Umbilical cord (tissue), 2 donors: ENCODE data around the gene LRCH4. TPM values are rescaled to one million over a fixed set of nuclear protein-coding genes. Genes with fewer than 3 reads are reported as not detected.
"Not testable (repeated sequence)": the region's sequence is repeated elsewhere in the genome, so short reads cannot be mapped to it uniquely, and the experiment has no call there.

Experiments
- DNase-seq: peaks from one replicate; pipeline ENCODE4 v3.0.0-alpha.2; 2015; ENCODE audit warnings: low spot score
- total RNA-seq: library from RNA; depleted of rRNA; stranded (reverse); fragments of >200 nt; gene quantifications from one replicate; pipeline ENCODE4 v1.2.3, GENCODE V29; 2014; ENCODE audit warnings: low replicate concordance; ENCODE audit not compliant: insufficient read depth

The LRCH4 gene
- total RNA-seq, 1 donor from 2014 or later, result 30.6 TPM

DNA sequence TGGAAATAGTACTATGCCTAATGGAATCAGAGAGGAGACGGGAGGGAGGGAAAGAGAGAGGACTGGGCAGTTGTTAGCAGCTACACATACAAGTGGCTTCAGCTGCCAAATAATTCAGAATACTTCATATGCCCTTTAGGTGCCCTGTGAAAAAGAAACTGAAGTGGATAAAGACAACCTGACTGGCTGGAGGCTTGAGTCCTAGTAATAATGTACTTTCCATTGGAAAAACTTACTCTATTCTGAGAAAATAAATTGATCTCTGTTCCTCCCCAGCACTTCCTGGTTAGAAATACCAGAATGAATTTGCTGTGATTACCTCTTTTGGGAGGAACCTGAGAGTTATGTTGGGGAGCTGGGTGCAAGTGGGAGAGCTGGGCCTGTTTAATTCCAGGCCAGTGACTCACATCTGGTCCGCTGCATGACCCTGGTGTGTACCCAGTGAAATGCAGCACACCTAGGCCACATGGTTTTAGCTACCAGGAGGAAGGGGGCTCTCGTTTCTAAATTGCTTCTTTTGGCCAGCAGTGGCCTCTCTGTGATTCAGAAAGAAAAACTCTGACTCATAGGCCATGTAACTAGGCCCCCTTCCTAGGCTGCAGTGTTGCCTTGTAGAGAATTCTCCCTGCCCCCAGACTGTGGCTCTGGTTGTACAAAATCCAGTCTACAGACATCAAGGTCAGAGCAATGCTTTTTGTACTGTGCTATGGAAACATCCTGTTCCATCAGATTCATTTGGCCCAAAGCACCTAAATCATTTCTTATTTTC is 40.4 kb downstream of the LRCH4 start:
- DNase-seq, result peak; percentile 91

DNA sequence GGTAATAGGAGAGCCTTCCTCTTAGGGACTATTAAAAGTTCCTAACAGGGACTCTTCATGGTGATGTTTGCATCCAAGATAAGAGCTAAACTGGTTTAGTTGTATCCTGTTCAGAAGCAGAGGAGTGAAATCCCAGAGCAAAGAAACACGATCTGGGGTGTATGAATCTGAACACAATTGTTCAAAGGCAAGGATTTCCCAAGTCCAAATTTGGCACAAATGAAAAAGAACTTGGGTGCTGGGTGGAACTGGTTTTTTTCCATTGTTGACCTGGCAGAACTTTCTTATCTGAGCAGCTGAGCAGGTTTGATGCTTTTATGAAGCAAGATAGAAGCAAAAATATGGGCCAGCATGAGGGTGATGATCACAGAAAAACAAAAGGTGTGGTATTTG is 41.0 kb downstream of the LRCH4 start:
- peak; percentile 42 for DNase-seq

DNA sequence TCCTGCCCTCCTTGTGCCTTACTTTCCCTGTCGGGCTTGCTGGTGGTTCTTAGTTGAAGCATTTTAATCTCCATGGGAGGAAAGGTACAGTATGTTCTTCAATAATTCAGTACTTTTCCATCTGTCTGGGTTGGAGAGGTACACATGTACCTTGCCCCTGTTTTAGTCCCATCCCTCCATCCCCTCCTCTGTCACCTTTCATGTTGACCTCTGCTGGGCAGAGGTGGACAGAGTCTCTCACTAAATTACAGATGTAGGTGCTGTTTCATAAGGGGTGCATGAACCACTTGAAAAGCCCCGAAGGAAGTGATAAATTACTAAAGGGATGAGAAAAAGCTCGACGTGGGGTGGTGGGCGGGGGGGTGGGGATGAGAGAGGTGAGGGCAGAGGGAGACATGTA is 41.5 kb downstream of the LRCH4 start:
- no peak for DNase-seq

DNA sequence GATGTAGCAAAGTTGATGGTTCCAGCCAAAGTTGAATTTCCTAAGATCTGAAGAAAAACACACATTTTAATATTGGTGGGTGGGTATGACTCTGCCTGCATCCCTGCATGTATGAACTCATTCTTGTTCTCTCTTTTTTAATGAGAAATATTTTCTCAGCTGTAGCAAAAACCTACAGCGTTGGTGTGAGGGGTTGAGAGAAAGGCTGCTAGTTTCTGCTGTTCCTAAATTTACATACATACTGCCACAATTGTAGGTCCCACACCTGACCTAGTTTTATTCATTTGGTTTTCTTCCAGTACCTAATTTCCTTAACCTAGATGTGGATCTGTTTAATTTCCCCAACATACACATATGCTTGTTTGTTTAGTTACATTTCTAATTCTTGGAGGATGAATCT is 42.3 kb downstream of the LRCH4 start:
- DNase-seq, result no peak

DNA sequence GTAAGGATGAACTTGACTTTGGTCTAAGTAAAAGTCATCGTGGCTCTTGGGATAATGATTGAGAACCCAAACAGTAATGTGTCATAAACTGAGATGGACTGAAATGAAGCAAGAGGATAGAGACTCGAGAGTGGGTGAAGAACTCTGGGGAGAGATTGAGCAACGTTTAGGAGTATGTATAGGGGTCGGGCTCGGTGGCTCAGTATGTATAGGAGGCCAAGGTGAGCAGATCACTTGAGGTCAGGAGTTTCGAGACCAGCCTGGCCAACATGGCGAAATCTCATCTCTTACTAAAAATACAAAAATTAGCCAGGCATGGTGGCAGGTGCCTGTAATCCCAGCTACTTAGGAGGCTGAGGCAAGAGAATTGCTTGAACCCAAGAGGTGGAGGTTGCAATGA is 44.6 kb downstream of the LRCH4 start:
- DNase-seq, result not testable (repeated sequence)

DNA sequence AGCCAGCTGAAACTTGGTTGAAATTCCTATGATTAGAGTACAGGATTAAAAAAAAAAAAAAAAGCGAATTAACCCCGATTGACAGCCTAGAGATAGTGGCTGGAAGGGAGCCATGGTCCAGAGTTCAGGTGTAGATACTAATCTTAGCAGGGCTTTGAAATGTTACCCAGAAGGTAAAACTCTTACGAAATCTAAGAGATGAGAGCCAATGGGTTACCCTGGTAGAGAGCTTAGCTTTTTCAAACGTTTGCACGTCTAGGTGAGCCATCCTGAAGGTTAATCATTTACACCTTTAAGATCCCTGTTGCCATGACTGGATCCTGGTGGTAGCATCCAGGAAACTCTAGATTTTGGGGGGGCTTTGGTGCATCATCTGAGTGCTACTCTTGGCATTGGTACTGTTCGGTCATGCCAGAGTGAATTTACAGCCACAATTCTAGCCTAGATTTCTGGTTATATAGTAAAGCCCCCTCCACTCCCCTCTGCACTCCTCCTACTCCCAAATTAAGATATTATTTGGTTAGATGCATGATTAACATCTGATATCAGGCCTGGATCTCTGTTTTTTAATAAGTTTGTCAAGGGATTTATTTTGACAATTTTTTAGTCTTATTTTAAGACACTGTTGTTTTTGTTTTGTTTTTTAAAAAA is 45.7 kb downstream of the LRCH4 start:
- DNase-seq, result no peak

DNA sequence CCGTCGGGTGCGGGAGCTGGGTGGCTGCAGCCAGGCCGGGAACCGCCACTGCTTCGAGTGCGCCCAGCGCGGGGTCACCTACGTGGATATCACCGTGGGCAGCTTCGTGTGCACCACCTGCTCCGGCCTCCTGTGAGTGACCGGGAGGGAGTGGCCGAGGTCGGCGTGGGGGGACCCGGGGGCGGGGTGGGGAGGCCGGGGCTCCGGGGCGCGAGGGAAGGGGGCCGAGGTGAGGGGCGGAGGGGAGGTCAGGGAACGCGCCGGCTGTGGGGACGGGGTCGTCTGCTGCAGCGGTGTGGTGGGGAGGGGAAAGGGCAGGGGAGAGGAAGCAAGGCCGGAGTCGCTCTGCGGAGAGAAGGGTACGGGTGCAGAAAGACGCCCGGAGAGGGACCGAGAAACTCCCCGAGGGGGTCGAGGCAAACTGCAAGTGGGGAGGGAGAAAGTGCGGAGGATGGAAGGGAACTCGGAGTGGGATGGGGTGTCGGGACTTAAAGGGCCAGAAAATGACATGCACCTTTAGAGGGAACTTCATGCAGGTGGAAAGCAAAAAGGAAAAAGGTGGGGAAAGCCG is 46.4 kb downstream of the LRCH4 start:
- DNase-seq, result no peak

DNA sequence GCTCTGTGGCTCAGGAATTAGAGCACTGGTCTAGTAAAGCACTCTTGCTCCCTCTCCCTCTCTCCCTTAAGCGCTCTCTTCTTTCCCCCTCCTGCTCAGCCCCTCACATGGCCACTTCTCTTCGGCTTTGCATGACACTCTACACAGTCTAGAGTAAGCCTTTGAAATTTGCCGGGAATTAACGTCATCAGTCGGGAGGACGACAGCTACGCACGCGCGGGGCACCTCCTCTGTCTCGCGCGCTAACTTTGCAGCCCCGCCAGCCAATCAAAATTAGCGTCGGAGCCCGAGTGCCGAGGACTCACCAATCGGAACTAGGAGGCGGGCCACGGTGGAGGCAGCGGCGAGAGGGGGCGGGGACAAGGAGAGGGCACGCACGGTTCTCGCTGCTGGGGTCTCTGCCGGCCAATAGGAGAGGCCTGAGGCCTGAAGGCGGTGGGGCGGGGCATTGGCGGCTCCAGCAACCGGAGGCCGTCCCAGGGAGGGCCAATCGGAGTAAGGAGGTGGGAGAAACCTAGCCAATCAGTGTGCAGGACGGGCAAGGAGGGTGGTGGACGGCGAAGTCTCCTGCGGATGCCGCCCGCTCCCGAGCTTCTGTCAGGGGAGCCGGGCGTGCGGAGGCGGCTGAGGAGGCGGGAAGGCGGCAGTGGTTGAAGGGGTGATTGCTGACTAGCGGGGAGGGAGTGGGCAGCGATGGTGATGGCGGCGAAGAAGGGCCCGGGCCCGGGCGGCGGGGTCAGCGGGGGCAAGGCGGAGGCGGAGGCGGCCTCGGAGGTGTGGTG is 47.1 kb downstream of the LRCH4 start, which contains the start of gene AGFG2:
Gene AGFG2, plus strand, starts transcription at position 550 of the 782 bp plus-strand sequence. Its CDS starts 144 bp downstream, at position 694.
- DNase-seq, result peak; percentile 100

DNA sequence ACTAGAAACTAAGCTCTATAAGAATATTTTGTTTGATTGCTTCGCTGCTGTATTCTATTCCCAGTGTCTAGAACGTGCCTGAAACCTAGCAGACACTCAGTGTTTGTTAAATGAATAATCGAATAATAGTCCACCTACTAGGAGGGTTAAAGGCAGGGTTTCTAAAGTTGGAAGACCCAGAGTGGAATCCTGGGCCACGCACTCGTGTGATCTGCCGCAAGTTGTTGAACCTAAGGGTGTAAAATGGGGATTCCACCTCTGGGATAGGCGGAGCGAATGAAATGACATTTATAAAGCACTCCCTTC is 47.6 kb downstream of the LRCH4 start:
- no peak for DNase-seq

DNA sequence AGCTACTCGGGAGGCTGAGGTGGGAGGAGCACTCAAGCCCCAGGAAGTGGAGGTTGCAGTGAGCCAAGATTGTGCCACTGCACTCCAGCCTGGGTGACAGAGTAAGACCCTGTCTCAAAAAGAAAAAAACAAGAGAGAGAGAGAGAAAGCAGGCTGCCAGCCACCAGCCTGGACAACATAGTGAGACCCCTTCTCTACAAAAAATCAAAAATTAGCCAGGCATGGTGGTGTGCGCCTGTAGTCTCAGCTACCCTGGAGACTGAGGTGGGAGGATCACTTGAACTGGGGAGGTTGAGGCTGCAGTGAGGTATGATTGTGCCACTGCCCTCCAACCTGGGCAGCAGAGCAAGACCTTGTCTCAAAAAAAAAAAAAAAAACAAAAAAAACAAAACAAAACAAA is 49.2 kb downstream of the LRCH4 start:
- not testable (repeated sequence) for DNase-seq

DNA sequence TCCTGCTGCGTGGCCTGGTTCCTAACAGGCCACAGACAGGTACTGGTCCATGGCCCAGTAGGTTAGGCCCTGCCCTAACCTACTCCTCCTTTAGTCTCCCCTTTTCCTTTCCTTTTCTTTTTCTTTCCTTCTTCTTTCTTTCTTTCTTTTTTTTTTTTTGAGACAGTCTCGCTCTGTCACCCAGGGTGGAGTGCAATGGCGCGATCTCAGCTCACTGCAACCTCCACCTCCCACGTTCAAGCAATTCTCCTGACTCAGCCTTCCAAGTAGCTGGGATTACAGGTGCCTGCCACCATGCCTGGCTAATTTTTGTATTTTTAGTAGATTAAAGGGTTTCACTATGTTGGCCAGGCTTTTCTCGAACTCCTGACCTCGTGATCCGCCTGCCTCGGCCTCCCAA is 49.9 kb downstream of the LRCH4 start:
- not testable (repeated sequence) for DNase-seq

DNA sequence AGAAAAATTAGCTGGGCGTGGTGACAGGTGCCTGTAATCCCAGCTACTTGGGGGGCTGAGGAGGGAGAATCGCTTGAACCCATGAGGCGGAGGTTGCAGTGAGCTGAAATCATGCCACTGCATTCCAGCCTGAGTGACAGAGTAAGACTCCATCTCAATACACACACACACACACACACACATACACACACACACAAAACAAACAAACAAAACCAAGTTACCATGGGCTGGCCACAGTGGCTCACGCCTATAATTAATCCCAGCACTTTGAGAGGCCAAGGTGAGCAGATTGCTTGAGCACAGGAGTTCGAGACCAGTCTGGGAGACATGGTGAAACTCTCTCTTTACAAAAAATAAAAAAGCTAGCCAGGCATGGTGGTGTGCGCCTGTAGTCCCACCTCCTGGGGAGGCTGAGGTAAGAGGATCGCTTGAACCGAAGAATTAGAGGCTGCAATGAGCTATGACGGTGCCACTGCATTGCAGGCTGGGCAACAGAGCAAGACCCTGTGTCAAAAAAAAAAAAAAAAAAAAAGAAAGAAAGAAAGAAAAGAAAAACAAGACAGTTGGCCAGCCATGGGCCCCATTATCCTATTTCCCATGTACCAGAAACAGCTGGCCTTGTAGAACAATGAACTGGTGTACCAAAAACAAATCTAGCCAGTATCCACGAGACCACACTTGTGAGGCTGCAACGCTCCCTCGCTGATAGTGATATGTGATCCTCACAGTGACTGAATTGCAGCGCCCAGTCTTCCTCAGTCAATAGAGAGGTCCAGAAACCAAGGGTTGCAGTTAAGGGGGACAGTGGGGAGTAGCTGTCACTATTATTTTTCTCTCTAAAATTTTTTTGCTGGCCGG is 53.5 kb downstream of the LRCH4 start:
- DNase-seq, result no peak

DNA sequence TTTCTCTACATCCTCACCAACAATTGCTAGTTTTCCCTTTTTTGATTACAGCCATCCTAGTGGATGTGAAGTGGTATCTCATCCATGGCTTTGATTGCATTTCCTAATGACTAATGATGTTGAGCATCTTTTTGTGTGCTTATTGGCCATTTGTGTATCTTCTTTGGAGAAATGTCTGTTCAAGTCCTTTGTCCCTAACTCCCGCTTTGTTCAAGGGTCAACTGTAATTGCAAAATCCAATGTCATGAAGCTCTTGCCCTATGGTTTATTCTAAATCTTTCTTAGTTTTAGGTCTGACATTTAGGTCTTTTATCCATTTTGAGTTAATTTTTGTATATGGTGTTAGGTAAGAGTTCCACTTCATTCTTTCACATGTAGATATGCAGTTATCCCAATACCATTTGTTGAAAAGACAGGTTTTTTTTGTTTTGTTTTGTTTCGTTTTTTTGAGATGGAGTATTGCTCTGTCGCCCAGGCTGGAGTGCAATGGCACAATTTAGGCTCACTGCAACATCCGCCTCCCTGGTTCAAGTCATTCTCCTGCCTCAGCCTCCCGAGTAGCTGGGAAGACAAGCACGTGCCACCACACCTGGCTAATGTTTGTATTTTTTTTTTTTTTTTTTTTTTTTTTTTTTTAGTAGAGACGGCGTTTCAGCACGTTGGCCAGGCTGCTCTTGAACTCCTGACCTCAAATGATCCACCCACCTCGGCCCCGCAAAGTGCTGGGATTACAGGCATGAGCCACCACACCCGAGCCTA is 57.6 kb downstream of the LRCH4 start:
- not testable (repeated sequence) for DNase-seq

Other genes starting within 250 kb of the LRCH4 start
- gene PILRB, start 228.0 kb downstream of the LRCH4 start, total RNA-seq, result 21.9 TPM
- gene PILRA, start 212.6 kb downstream of the LRCH4 start, total RNA-seq, result not detected
- 11.8 TPM for gene ZCWPW1, start 157.4 kb downstream of the LRCH4 start, total RNA-seq
- 20.9 TPM for gene MEPCE, start 156.3 kb downstream of the LRCH4 start, total RNA-seq
- gene PPP1R35, start 149.6 kb downstream of the LRCH4 start, total RNA-seq, result 0.96 TPM
- not detected for gene SPACDR, start 121.9 kb downstream of the LRCH4 start, total RNA-seq
- gene TSC22D4, start 106.9 kb downstream of the LRCH4 start, total RNA-seq, result 18.1 TPM
- gene NYAP1, start 102.2 kb downstream of the LRCH4 start, total RNA-seq, result 3.6 TPM
- 6.3 TPM for gene AGFG2, start 46.9 kb downstream of the LRCH4 start, total RNA-seq
- not detected for gene SAP25, start 12.2 kb downstream of the LRCH4 start, total RNA-seq
- not detected for gene FBXO24, start 199 bp upstream of the LRCH4 start, total RNA-seq
- 101 TPM for gene PCOLCE, start 16.2 kb upstream of the LRCH4 start, total RNA-seq
- gene MOSPD3, start 26.4 kb upstream of the LRCH4 start, total RNA-seq, result 7.2 TPM
- gene TFR2, start 55.4 kb upstream of the LRCH4 start, total RNA-seq, result 2.4 TPM
- not detected for gene ACTL6B, start 70.3 kb upstream of the LRCH4 start, total RNA-seq
- gene GNB2, start 87.6 kb upstream of the LRCH4 start, total RNA-seq, result 60.9 TPM
- 14.9 TPM for gene GIGYF1, start 108.1 kb upstream of the LRCH4 start, total RNA-seq
- 20.7 TPM for gene POP7, start 120.0 kb upstream of the LRCH4 start, total RNA-seq
- gene EPO, start 134.3 kb upstream of the LRCH4 start, total RNA-seq, result not detected
- not detected for gene ZAN, start 147.5 kb upstream of the LRCH4 start, total RNA-seq
- 97.3 TPM for gene EPHB4, start 241.4 kb upstream of the LRCH4 start, total RNA-seq